H1 (cell line): ENCODE measurements around the gene STARD4.

Experiments used
- EGR1 ChIP-seq: IDR thresholded peaks from 2 replicates; pipeline ENCODE4 v1.6.1; 2011; ENCODE audit warnings: low read depth, low read length, borderline replicate concordance
- KDM5A ChIP-seq: fragments of 200-600 bp; IDR thresholded peaks from 2 replicates; pipeline ENCODE4 v1.7.1; 2012; ENCODE audit warnings: mild to moderate bottlenecking, low read length, inconsistent platforms, mixed read lengths
- NRF1 ChIP-seq: IDR thresholded peaks from 2 replicates; pipeline ENCODE4 v1.6.1; 2011; ENCODE audit warnings: mild to moderate bottlenecking, low read depth, low read length, improper control_type of control experiment
- POLR2A ChIP-seq, 2 experiments: IDR thresholded peaks; 1 replicate in 1 of 2; 2 replicates in 1 of 2; pipeline ENCODE4 v1.6.1; 2011; ENCODE audit warnings: low read depth in 2 of 2, low read length in 2 of 2, mild to moderate bottlenecking in 2 of 2; ENCODE audit errors: control extremely low read depth in 1 of 2
- POLR2AphosphoS5 ChIP-seq: IDR thresholded peaks from 2 replicates; pipeline ENCODE4 v1.6.1; 2011; ENCODE audit warnings: low read depth, low read length
- TAF1 ChIP-seq: IDR thresholded peaks from 2 replicates; pipeline ENCODE4 v1.6.1; 2011; ENCODE audit warnings: mild to moderate bottlenecking, low read depth, low read length
- TF ChIP-seq, protein P1 (sequence below): IDR thresholded peaks from 2 replicates; pipeline ENCODE4 v1.6.1; 2011; ENCODE audit warnings: low read length, improper control_type of control experiment
- TF ChIP-seq, protein P2 (sequence below), 3 experiments: IDR thresholded peaks; 1 replicate in 2 of 3; 2 replicates in 1 of 3; pipeline versions ENCODE4 v1.5.1 to v1.6.1; 2011; ENCODE audit warnings: low read length in 3 of 3, mild to moderate bottlenecking in 3 of 3, inconsistent platforms in 2 of 3, low read depth in 1 of 3, moderate library complexity in 1 of 3; ENCODE audit not compliant: insufficient read depth in 1 of 3; ENCODE audit errors: control extremely low read depth in 1 of 3
- TF ChIP-seq, protein P3 (sequence below): IDR thresholded peaks from 2 replicates; pipeline ENCODE4 v1.6.1; 2012; ENCODE audit warnings: inconsistent platforms

DNA sequence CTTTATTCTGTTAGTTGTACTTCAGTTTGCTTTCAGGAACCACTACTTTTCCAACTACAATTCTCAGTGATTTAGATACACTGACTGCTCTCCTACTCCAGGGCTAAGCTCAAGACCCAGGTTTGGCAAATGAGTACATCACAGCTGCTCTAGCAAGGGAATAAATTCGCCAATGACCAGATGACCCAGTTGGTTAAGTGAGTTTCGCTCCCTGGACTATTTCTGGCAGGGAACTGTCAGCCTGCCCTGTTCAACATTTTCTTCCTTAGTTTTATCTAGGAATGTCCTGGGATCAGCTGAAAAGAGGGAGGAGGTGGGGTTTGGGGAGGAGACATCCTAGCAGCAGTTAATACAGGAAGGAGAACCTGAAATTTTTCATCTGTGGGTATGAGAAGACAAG, 6.4 kb upstream of the STARD4 start:
- no peak for TF ChIP-seq EGR1
- TF ChIP-seq POLR2AphosphoS5 = no peak
- TF ChIP-seq, protein P1, sequence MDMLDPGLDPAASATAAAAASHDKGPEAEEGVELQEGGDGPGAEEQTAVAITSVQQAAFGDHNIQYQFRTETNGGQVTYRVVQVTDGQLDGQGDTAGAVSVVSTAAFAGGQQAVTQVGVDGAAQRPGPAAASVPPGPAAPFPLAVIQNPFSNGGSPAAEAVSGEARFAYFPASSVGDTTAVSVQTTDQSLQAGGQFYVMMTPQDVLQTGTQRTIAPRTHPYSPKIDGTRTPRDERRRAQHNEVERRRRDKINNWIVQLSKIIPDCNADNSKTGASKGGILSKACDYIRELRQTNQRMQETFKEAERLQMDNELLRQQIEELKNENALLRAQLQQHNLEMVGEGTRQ = no peak
- TF ChIP-seq NRF1 = no peak
- no peak for TF ChIP-seq POLR2A (IDR thresholded peaks at IDR 0.05; ENCODE audit: control extremely low read depth in 1 of 2, low read depth in 2 of 2, low read length in 2 of 2)
- TF ChIP-seq, protein P2, sequence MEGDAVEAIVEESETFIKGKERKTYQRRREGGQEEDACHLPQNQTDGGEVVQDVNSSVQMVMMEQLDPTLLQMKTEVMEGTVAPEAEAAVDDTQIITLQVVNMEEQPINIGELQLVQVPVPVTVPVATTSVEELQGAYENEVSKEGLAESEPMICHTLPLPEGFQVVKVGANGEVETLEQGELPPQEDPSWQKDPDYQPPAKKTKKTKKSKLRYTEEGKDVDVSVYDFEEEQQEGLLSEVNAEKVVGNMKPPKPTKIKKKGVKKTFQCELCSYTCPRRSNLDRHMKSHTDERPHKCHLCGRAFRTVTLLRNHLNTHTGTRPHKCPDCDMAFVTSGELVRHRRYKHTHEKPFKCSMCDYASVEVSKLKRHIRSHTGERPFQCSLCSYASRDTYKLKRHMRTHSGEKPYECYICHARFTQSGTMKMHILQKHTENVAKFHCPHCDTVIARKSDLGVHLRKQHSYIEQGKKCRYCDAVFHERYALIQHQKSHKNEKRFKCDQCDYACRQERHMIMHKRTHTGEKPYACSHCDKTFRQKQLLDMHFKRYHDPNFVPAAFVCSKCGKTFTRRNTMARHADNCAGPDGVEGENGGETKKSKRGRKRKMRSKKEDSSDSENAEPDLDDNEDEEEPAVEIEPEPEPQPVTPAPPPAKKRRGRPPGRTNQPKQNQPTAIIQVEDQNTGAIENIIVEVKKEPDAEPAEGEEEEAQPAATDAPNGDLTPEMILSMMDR (IDR thresholded peaks at IDR 0.05; ENCODE audit: control extremely low read depth in 1 of 3, insufficient read depth in 1 of 3, low read depth in 1 of 3, low read length in 3 of 3) = no peak
- TF ChIP-seq TAF1 = no peak
- TF ChIP-seq, protein P3, sequence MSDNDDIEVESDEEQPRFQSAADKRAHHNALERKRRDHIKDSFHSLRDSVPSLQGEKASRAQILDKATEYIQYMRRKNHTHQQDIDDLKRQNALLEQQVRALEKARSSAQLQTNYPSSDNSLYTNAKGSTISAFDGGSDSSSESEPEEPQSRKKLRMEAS = no peak
- TF ChIP-seq KDM5A = no peak
